Amniotic epithelial cell (primary cell): ENCODE measurements around the gene JMJD6.

Experiments
- DNase-seq: peaks from one replicate; pipeline ENCODE4 v3.0.0-alpha.2; 2010; ENCODE audit warnings: low read depth

JMJD6 gene

DNA sequence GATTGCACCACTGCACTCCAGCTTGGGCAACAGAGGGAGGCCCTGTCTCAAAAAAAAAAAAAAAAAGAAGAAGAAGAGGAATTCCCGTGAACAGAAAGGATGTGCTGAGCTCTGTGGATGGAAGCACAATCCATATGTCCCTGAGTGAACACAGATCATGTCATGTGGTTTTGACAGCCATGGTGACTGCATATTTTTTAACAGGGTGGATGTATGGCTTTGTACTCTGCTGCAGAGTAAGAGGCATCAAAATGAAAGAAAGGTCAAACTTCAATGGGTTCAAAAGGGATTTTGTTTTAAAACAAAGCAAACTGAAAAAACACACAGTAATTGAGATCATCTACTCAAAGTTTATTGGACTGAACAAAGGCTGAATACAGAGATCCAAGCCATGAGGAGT lies 47.2 kb downstream of the JMJD6 start:
- DNase-seq: no peak

- DNase-seq: no peak
These were observed 48.1 kb downstream of the JMJD6 start for GRCh38 chr17:76678330-76678729.

- no peak for DNase-seq
These were observed 49.0 kb downstream of the JMJD6 start for GRCh38 chr17:76677406-76677805.

DNA sequence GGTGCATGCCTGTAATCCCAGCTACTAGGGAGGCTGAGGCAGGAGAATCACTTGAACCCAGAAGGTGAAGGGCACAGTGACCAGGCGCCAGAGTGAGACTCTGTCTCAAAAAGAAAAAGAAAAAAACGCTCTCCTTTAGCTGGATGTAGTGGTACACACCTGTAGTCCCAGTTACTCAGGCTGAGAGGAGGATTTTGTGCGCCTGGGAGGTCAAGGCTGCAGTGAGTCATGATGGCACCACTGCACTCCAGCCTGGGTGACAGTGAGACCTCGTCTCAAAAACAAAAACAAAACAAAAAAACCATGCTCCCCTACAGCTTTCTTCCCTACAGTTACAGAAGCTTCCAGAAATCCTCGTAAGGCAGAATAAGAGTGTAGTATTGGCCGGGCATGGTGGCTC lies 49.8 kb downstream of the JMJD6 start:
- DNase-seq: no peak

DNA sequence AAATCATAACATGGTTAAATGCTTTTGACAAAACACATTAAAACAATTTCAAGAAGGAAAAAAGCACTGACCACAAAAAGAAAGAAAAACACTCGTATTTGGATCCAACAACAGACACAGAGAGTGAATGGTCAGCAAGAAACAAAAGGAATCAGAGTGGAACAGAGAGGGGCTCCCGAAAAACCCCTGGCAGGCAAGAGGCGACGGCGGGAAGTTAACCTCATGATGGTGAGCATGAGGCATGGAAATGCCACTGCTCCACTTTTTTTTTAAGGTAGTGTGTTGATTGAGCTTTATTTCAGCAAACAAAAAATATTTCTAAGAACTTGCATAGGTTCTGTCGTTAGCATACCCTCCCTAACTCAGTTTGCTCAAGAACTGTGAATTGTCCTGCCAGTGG lies 50.8 kb downstream of the JMJD6 start:
- no peak for DNase-seq

DNA sequence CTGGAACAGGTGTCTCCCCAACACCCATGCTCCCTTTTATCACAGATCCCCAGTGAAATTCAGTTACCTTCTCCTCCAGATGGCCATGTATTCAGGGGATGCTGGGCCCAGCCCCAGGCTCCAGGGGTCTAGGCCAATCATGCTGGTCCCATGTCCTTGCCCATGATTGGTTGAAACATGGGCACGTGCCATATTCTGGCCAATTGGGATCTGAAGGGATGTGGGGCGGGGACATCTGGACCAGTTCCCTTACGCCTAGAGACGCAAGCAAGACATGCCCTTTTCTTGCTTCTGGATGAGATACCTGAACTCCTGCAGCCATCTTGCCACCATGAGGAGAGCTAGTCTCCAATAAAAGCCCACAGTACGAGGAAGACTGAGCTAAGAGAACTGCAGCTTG lies 51.8 kb downstream of the JMJD6 start:
- DNase-seq: no peak

GRCh38 chr17:76673729-76674128 lies 52.7 kb downstream of the JMJD6 start:
- DNase-seq: no peak

DNA sequence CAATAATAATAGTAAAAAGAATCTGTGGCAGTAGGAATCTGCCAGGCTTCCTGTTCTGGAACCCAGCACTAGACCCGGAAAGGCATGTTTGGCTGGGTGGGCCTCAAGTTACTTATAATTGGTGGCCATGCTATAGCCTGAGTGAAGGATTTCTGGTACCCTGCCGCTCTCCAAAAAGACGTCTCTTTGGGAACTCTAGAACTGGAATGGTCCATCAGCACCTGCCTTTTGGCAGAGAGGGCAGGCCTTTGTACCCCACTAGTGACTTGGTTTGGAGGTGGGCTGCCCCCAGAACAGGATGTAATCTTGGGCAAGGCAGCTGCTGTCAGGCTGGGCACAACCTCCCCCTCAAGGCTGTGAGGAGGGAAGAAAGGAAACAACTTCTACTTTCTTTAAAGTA lies 53.5 kb downstream of the JMJD6 start:
- no peak for DNase-seq

DNA sequence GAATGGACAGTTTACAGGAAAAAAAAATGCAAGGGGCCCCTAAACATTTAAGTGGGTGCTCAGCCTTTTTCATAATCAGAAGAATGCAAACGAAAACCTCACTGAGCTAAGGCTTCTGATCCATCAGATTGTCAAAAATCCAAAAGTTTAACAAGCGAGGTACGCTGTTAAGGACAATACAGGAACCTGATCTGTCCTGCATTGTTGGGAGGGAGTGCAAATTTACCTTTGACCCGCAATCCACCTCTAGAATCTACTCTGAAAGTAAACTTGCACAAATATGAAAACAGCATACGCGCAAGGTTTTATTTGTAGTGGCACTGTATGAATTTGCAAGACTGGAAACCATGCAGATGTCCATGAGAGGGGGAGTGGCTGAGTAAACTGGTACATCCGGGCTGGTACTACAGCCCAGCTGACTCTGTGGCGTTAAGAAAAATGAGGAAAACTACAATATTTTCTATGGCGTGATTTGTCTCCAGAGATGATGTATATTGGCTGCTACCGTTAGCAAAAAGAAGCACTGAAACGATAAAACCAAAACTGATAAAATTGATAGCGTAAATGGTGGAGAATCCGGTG lies 54.0 kb downstream of the JMJD6 start:
- no peak for DNase-seq

- no peak for DNase-seq
These were observed 54.5 kb downstream of the JMJD6 start for GRCh38 chr17:76671912-76672262.

GRCh38 chr17:76671123-76671911 lies 55.1 kb downstream of the JMJD6 start:
- peak; percentile 100 for DNase-seq

DNA sequence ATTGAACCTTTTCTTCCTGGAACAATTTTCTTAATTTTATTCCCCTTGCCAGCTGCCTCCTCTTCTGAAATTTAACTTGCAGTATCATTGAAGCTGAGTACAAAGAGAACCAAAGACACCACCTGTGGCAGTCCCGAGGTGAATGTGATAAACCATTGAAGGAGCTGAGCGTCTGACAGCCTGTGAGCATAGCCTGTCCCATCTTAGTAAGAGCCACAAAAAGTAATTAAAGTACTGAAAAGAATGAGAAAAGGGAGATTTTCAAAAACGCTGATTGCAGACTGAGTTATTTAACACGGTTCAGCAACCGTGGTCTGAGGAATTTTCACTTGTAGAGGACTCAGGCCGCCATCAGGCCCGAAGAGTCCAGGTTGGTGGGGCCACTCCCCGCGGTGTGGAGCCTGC lies 55.7 kb downstream of the JMJD6 start:
- no peak for DNase-seq

GRCh38 chr17:76670020-76670717 lies 56.2 kb downstream of the JMJD6 start:
- no peak for DNase-seq
